Pancreas (tissue), 10 donors: ENCODE results near the gene ECPAS. TPM values are rescaled to one million over a fixed set of nuclear protein-coding genes. Genes with fewer than 3 reads are reported as not detected.

ENCODE experiments used
- ATAC-seq, 4 donors: fragments of 200-7000 bp; cut with Tn5 transposase; one replicate each; pipeline versions ENCODE4 v1.8.0 to v1.9.1; 2020; ENCODE audit warnings: mild to moderate bottlenecking in 4 of 4, moderate library complexity in 4 of 4
- DNase-seq, 6 donors: peaks; one replicate each; pipeline ENCODE4 v3.0.0-alpha.2; 2020
- FAIRE-seq: peaks from 2 replicates; lab custom pipeline; 2012; peaks lifted over from hg19 to GRCh38; lab: Jason Lieb, UNC
- H3K27ac ChIP-seq, 4 donors: fragments of 200-600 bp; sonication (generic); 1 replicate in 3 of 4; 2 replicates in 1 of 4; pipeline versions ENCODE4 v1.5.0 to v1.8.0; 2020
- H3K27me3 ChIP-seq, 4 donors: fragments of 200-600 bp; one replicate each; pipeline ENCODE4 v1.8.0; 2021
- H3K36me3 ChIP-seq, 3 donors: fragments of 200-600 bp; sonication (generic) in 1 of 3; one replicate each; pipeline versions ENCODE4 v1.5.0 to v1.8.0; 2020 to 2021
- H3K4me1 ChIP-seq, 3 donors: fragments of 200-600 bp; one replicate each; pipeline ENCODE4 v1.8.0; 2021
- H3K4me3 ChIP-seq, 4 donors: fragments of 200-600 bp; sonication (generic) in 2 of 4; one replicate each; pipeline versions ENCODE4 v1.5.0 to v1.8.0; 2020 to 2021
- H3K9me3 ChIP-seq, 4 donors: fragments of 200-600 bp; one replicate each; pipeline ENCODE4 v1.8.0; 2021
- whole genome bisulfite sequencing, 2 donors: extraction: QIAGEN DNeasy Blood & Tissue Kit; methylation state at CpG; one replicate each; pipeline ENCODE4 v1.1.7; 2013; 5-methylcytosine and 5-hydroxymethylcytosine counted together
- intact Hi-C, 3 donors: fragments of 100-400 bp; cut with DNase I; formaldehyde crosslinking; loops; one replicate each; pipeline versions ENCODE4 v1.11.1 to v1.14.2; 2022
- polyA plus RNA-seq, 2 donors: library from polyadenylated mRNA; stranded (reverse); fragments of 200-250 nt; gene quantifications; one replicate each; pipeline ENCODE4 v1.2.3, GENCODE V29; 2013
- total RNA-seq, 6 donors: library from RNA; stranded (reverse); fragmentation: NEBNext Ultra II Directional in 4 of 6; extraction: Animal tissue kit (Norgen Biotek cat#: 25700) in 4 of 6; gene quantifications; one replicate each; pipeline versions ENCODE4 v1.2.1 to v1.2.4, GENCODE V29; 2021 to 2023
- TF ChIP-seq, protein P1 (sequence below), 4 donors: fragments of 200-600 bp; sonication (generic) in 3 of 4; IDR thresholded peaks; one replicate each; pipeline versions ENCODE4 v1.5.0 to v1.8.0; 2021; ENCODE audit warnings: antibody characterized with exemption in 4 of 4
- donor health status: healthy with polysubstance abuse.
- donor health status: DM: no; HTN: no; CAD: no; lungs with moderate emphysema.
- donor health status: DM: no; HTN: no; CAD: no.
- donor health status: control.
- donor health status: control.
- donor health status: Bipolar disorder and iron deficiency.
- donor health status: DM: yes; HTN: yes; CAD: no.
- donor health status: DM: no; HTN: no; CAD: no.
- donor health status: DM: no; HTN: no; CAD: no.
- donor health status: DM: yes; HTN: yes; CAD: no.

The ECPAS gene
- total and polyA plus RNA-seq, 8 donors: 12.2 to 43.6 (median 38.6) TPM

DNA sequence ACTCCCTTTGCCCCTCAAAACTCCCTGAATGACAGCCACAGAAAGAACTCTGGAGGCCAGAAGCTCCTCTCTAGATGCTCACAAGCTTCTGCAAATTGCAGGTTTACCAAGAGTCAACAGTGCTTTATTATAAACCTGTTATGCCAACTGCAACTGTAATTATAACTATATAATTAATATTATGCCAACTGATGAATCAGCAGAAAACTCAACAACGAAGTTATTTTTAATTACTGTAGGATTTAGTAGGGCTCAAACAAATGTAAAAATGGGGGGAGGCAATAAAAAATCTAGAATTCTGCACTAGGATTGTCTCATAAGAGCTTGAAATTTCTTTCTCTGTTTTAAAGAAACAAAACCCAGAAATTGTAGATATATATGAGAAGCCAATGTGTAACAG, 117.2 kb downstream of the ECPAS start:
- TF ChIP-seq, protein P1, sequence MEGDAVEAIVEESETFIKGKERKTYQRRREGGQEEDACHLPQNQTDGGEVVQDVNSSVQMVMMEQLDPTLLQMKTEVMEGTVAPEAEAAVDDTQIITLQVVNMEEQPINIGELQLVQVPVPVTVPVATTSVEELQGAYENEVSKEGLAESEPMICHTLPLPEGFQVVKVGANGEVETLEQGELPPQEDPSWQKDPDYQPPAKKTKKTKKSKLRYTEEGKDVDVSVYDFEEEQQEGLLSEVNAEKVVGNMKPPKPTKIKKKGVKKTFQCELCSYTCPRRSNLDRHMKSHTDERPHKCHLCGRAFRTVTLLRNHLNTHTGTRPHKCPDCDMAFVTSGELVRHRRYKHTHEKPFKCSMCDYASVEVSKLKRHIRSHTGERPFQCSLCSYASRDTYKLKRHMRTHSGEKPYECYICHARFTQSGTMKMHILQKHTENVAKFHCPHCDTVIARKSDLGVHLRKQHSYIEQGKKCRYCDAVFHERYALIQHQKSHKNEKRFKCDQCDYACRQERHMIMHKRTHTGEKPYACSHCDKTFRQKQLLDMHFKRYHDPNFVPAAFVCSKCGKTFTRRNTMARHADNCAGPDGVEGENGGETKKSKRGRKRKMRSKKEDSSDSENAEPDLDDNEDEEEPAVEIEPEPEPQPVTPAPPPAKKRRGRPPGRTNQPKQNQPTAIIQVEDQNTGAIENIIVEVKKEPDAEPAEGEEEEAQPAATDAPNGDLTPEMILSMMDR (IDR thresholded peaks at IDR 0.05): no peak
- Histone ChIP-seq H3K27ac (no peak overlapping the region), H3K4me3 (no peak overlapping the region), H3K4me1 (no peaks in the 10 kb centered on the region), H3K36me3 (peaks cover 4 to 71% (median 39%) of the 10 kb centered on the region in 3 donors), H3K27me3 (no peaks in the 10 kb centered on the region), H3K9me3 (no peaks in the 10 kb centered on the region)
- intact Hi-C loops: no loop called here
- FAIRE-seq (no peak), DNase-seq (no peak), ATAC-seq (no peak)
- WGBS, 2 donors: 86 to 89% methylated on average over 1 of the region's 1 CpG

DNA sequence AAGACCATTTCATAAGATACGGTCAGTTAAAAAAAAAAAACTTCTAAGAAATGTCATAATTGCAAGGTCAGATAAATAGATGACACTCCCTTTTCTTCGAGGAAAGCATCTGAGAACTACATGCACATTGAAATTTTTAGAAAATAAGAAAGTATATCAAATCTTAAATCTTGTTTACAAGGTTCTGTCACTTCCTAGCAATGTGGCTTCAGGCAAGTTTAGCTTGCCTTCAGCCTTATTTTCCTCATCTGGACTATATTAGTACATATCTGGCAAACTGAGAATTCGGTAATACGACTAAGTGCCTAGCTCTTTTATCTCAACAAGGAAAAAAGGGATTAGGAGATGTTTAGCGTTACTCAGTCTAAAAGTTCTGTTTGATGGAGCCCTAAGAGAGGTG, 121.7 kb downstream of the ECPAS start:
- FAIRE-seq: no peak
- intact Hi-C loops: no loop called here
- 93 to 95% methylated on average over 5 of the region's 5 CpGs for WGBS, 2 donors
- H3K4me3 ChIP-seq: no peak overlapping the region
- H3K4me1 ChIP-seq: no peaks in the 10 kb centered on the region
- no peaks in the 10 kb centered on the region for H3K27me3 ChIP-seq
- TF ChIP-seq, protein P1 (IDR thresholded peaks at IDR 0.05): no peak
- ATAC-seq: no peak
- DNase-seq: no peak
- H3K27ac ChIP-seq: no peak overlapping the region
- no peaks in the 10 kb centered on the region for H3K9me3 ChIP-seq
- peaks cover 0 to 35% (median 16%) of the 10 kb centered on the region in 3 donors for H3K36me3 ChIP-seq

DNA sequence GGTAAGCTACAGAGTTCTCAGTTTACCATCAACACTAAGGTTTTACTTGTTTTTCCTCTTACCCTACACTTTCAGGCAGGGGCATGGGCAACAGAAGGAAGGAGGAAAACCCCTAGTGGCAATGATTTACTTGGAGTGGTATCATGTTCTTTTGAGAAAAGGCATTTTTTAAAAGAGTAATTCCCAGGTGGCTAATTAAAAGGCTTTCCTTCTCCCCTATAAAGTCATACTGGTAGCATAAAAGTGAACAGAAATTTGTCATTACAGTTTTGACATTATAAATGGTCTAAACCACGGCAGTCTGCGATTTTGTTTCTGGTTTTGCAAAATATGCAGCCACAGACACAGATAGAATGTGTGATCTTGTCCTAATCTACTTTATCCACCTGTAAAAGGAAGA, 123.3 kb downstream of the ECPAS start:
- no peak overlapping the region for H3K4me3 ChIP-seq
- H3K9me3 ChIP-seq: no peaks in the 10 kb centered on the region
- H3K36me3 ChIP-seq: peaks cover 0 to 20% (median 8%) of the 10 kb centered on the region in 3 donors
- H3K27ac ChIP-seq: no peak overlapping the region
- TF ChIP-seq, protein P1 (IDR thresholded peaks at IDR 0.05): no peak
- H3K27me3 ChIP-seq: no peaks in the 10 kb centered on the region
- FAIRE-seq: no peak
- no peak for ATAC-seq
- 92 to 94% methylated on average over 2 of the region's 2 CpGs for WGBS, 2 donors
- DNase-seq: no peak
- intact Hi-C loops: no loop called here
- H3K4me1 ChIP-seq: no peaks in the 10 kb centered on the region

DNA sequence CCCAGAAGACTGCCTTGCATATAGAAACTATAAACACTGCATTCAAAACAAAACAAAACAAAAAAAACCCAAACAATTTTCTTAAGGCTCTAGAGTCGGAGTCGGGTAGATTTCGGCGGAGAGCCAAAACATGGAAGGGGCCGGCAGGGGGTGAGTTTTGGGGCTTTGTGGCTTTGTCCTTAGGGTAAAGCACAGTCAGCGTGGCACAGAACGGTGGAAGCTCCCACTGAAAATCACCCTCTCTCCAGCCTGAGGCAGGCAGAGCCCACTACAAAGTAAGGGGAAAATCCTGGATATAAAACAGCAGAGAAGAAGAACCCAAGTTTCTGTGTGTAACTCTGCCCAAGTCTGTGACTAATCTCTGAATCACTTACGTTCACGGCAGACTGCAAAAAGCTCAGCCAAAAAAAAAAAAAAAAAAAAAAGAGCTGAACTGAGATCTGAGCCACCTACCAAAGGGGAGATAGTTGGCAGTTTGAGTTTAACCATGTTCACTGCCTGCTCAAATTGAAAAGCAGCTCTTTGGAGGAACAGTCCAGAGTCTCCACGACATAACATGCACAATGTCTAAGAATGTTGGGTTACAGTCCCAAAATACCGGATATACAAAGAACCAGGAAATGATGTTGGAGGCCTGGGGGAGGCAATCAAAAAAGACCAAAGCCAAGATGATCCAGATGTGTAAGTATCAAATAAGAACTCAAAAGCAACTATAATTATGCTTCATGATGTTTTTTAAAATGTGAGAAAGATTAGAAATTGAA, 127.5 kb downstream of the ECPAS start:
- ATAC-seq (peak in 3 of 4 donors; percentile 54 to 64 (median 55)), DNase-seq (no peak), FAIRE-seq (no peak)
- H3K4me1 ChIP-seq: peaks cover 0 to 4% (median 0%) of the 10 kb centered on the region in 3 donors
- intact Hi-C loops: no loop called here
- no peak overlapping the region for H3K27ac ChIP-seq
- 69 to 72% methylated on average over 11 of the region's 11 CpGs for WGBS, 2 donors
- H3K36me3 ChIP-seq: peaks cover 0 to 2% (median 0%) of the 10 kb centered on the region in 3 donors
- no peaks in the 10 kb centered on the region for H3K9me3 ChIP-seq
- H3K27me3 ChIP-seq: no peaks in the 10 kb centered on the region
- TF ChIP-seq, protein P1 (IDR thresholded peaks at IDR 0.05): no peak
- H3K4me3 ChIP-seq: no peak overlapping the region

DNA sequence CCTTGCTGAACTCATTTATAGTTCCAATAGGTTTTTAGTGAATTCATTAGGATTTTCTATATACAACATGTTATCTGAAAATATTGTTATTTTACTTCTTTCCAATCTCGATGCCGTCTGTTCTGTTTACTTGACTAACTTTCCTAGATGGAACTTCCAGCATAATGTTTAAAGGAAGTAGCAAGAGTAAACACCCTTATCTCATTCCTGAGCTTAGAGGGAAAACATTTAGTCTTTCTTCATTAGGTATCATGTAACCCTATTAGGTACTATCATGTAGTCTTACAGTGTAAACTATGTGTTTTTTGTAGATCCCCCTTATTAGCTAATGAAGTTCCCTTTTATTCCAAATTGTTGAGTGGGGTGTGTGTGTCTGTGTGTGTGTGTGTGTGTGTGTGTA, 131.6 kb downstream of the ECPAS start:
- WGBS, 2 donors: 2 to 10% methylated on average over 2 of the region's 2 CpGs
- Histone ChIP-seq H3K9me3 (no peaks in the 10 kb centered on the region), H3K27me3 (no peaks in the 10 kb centered on the region), H3K36me3 (no peaks in the 10 kb centered on the region), H3K27ac (no peak overlapping the region), H3K4me1 (peaks cover 7 to 15% (median 8%) of the 10 kb centered on the region in 3 donors), H3K4me3 (no peak overlapping the region)
- DNase-seq (no peak), ATAC-seq (no peak), FAIRE-seq (no peak)
- TF ChIP-seq, protein P1 (IDR thresholded peaks at IDR 0.05): no peak
- intact Hi-C loops: no loop called here
